GM19463 (cell line): ENCODE data around the gene LARP7.
A peak's percentile ranks its signal among the peaks of the same experiment; 100 is the strongest.
"Not testable (repeated sequence)": the region's sequence is repeated elsewhere in the genome, so short reads cannot be mapped to it uniquely, and the experiment has no call there.

Experiments used
- ATAC-seq: cut with Tn5 transposase; IDR thresholded peaks from one replicate; pipeline ENCODE4 v1.9.1; 2021; ENCODE audit warnings: mild to moderate bottlenecking, moderate library complexity; ENCODE audit not compliant: unreplicated experiment

Gene LARP7

DNA sequence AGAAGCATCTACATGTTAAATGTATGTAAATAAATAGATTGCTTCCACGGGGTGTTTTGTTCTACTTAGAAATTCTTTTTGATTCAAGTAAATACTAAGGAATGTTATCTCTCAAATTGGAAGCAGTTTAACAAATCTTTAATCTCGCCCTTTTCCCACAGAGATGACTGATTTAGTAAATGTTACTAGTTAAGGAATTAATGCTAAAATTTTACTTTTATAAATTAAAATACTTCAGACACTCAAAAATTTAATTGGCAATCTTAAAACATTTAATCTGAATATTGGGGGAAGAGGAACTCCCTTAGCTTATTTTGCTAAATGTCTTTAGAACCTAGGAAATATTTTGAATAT is 12.1 kb downstream of the LARP7 start:
- ATAC-seq, result no peak

DNA sequence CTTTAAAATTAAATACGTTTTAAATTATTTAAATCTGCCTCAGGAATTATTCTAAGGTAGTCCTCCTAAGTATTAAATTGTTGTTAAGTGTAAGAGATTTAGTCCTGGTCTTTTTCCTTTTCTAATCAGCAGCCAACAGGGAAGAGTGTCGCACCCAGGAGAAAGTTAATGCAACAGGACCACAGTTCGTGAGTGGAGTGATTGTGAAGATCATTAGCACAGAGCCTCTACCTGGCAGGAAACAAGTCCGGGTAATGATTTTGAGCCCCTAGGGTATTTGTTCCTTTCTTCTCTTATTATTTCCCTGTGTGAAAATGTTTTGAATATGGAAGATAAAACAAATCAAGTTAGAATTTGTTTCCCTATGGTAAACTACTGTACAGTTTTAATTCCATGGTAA is 13.4 kb downstream of the LARP7 start:
- ATAC-seq, result no peak

DNA sequence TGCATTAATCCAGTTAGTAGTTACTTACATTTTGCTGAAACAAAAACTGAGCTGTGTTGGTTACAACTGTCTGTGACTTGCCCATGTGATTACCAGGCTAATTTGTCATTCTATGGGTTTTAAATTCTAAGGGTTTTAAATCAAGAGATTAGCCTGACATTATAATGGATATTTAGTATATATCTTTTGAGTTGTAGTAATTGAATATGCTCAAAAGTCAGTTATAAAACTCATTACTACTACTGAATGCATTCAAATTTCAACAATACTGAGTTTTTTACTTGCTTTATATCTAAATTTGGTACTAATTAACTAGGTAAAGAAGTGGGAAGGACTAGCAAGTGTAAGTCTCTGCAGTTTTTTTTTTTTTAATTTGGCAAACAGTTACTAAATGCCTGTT is 14.7 kb downstream of the LARP7 start:
- no peak for ATAC-seq

GRCh38 chr4:112652216-112652615 is 15.3 kb downstream of the LARP7 start:
- ATAC-seq, result no peak

GRCh38 chr4:112655270-112655669 is 18.3 kb downstream of the LARP7 start:
- ATAC-seq, result no peak

DNA sequence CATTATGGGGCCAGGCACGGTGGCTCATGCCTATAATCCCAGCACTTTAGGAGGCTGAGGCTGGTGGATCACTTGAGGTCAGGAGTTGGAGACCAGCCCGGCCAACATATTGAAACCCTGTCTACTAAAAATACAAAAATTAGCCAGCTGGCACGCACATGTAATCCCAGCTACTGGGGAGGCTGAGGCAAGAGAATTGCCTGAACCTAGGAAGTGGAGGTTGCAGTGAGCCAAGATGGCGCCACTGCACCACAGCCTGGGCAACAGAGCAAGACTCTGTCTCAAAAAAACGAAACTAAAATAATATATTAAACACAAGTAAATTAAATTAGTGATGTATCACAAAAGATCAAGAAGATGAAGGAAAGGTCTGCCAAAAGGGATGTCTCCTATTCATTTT is 19.2 kb downstream of the LARP7 start:
- ATAC-seq, result not testable (repeated sequence)

DNA sequence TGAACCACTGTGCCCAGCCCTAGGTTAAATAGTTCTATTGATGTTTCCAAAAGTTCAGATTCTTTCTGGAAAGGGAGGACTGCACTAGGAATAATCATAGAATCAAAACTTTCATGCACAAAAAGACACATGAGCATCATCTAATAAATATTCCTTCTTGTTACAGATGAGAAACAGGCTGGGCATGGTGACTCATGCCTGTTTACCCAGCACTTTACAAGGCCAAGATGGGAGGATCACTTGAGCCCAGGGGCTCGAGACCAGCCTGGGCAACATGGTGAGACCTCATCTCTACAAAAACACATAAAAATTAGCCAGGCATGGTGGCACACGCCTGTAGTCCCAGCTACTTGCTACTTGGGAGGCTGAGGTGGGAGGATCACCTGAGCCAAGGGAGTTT is 27.7 kb downstream of the LARP7 start:
- ATAC-seq, result no peak

DNA sequence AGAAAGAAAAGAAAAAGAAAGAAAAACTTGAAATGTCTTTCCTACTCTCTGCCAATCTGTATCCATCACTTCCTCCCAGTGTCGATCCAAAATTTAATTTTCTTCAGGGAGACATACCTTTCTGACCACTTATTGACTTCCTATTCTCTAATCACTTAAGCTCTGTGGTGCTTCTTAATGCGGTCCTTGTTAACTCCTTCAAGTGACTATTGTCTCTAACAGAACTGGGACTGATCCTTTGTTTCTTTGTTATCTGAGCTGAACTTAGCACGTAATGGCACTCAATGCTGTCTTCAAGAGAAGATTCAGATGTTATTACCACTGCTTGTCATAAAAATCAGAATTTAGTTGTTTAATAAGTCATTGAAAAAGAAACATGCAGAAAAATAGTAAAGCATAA is 31.2 kb downstream of the LARP7 start:
- ATAC-seq, result no peak

GRCh38 chr4:112673076-112673475 is 36.1 kb downstream of the LARP7 start:
- ATAC-seq, result no peak

- no peak for ATAC-seq
These were observed 36.7 kb downstream of the LARP7 start for GRCh38 chr4:112673686-112674085.

DNA sequence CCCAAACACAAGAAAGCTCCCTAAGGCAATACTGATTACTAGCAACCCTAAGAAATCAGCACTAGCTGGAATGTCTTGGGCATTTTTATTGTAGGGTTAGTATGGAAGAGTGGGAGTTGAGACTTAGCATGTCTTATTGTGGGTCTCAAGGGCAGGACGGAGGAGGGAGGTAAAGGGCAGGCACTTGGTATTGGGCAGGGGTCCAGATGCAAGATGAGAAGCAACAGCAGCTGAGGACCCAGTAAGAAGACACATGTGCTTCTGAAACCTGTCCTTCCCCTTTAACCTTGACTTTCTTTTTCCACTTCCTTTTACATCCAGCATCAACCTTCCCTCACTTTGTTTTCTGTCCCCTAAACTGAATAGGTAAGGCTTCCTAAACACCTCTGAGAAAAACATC is 37.4 kb downstream of the LARP7 start:
- ATAC-seq, result no peak

DNA sequence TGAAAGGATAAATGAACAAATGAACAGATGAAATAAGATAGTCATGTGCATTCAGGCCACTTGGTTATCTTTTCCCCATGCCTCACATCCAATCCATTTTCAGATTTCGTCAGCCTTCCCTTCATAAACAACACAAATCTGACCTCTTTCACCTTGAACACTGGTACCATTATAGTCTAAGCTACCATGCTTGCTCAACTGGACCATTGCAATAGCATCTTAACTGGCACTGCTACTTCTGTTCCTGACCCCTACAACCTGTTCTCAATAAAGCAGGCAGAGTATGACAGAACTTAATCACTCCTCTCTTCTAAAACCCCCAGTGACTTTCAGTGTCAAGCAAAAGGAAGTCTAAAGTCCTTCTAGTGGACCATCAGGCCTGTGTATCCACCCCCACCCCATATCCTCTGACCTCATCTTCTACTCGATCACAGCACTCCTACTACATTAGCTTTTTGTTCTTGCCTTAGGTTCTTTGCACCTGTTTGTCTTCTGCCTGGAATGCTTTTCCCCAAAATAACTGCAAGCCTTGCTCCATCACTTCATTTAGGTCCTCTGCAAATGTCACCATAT is 40.7 kb downstream of the LARP7 start:
- ATAC-seq, result no peak

- ATAC-seq, result no peak
These were observed 44.1 kb downstream of the LARP7 start for GRCh38 chr4:112680996-112681395.

- ATAC-seq, result no peak
These were observed 56.6 kb downstream of the LARP7 start for GRCh38 chr4:112693507-112693906.

- ATAC-seq, result no peak
These were observed 63.7 kb downstream of the LARP7 start for GRCh38 chr4:112700679-112701078.

- ATAC-seq, result no peak
These were observed 65.9 kb downstream of the LARP7 start for GRCh38 chr4:112702892-112703291.

GRCh38 chr4:112704322-112704721 is 67.4 kb downstream of the LARP7 start:
- no peak for ATAC-seq

- ATAC-seq, result peak; percentile 5
These were observed 68.3 kb downstream of the LARP7 start for GRCh38 chr4:112704991-112705845.

DNA sequence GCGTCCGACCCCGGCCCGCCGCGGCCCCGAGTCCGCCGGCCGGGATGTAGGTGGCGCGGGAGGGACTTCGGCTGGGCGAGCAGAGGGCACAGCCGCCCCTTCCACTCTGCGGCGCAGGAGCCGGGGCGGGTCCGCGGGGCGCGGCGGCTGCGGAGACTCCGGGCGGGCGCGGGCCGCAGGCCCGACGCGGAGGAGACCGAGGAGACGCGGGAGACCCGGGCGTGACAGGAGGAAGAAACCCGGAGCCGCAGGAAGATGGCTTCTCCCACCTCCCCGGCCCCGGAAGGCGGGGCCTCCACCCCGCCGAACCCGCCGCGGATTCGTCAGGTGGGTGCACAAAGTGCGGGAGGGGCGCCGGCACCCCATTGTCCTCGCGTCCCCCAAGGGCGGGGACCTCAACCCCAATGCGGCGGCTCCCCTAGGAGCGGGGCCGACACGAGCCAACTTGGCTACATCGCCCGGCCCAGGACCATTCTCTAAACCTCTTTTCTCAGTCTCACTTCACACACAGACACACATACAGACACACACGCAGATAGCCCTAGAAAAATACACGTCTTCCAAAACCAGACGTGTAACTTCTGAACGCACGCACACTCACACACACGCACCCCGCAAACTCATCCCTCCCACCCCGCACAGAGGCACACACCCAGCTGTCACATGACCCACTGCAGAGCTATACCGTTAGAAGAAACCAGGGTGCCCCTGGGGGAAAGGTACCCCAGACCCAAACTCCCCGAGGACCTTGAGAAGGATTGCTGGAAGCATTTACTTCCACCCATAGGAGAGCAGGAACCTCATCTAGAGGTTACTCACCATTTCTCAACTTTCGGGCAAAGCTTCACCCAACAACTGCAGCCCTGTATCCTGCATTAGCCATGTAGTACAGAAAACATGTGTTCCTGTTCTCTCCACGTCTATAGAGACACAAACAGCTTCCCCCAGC is 69.2 kb downstream of the LARP7 start:
- ATAC-seq, result peak; percentile 48

GRCh38 chr4:112706840-112707207 is 69.9 kb downstream of the LARP7 start:
- no peak for ATAC-seq
